NCI-H446 treated with DMSO at 0.1 percent for 48 hours (cell line): ENCODE data around the gene CBR4.

ENCODE experiments used
- DNase-seq: peaks from one replicate; lab custom pipeline; 2025; lab: John Stamatoyannopoulos, UW

CBR4 gene

GRCh38 chr4:169033660-169034059 lies 23.6 kb upstream of the CBR4 start:
- no peak for DNase-seq

- no peak for DNase-seq
These were observed 23.0 kb upstream of the CBR4 start for GRCh38 chr4:169032883-169033645.

- no peak for DNase-seq
These were observed 22.1 kb upstream of the CBR4 start for GRCh38 chr4:169032194-169032593.

GRCh38 chr4:169031392-169031791 lies 21.3 kb upstream of the CBR4 start:
- no peak for DNase-seq

- no peak for DNase-seq
These were observed 20.5 kb upstream of the CBR4 start for GRCh38 chr4:169030562-169030982.

- DNase-seq = no peak
These were observed 19.9 kb upstream of the CBR4 start for GRCh38 chr4:169029947-169030346.

GRCh38 chr4:169027663-169028062 lies 17.6 kb upstream of the CBR4 start:
- no peak for DNase-seq

GRCh38 chr4:169025184-169025583 lies 15.1 kb upstream of the CBR4 start:
- no peak for DNase-seq

- DNase-seq = peak; percentile 32
These were observed 14.7 kb upstream of the CBR4 start for GRCh38 chr4:169024762-169025161.

- no peak for DNase-seq
These were observed 8.4 kb upstream of the CBR4 start for GRCh38 chr4:169018406-169018805.

- DNase-seq = no peak
These were observed 7.9 kb upstream of the CBR4 start for GRCh38 chr4:169017971-169018370.

- no peak for DNase-seq
These were observed 5.2 kb upstream of the CBR4 start for GRCh38 chr4:169015186-169015623.

- no peak for DNase-seq
These were observed 4.5 kb upstream of the CBR4 start for GRCh38 chr4:169014586-169014985.

- DNase-seq = no peak
These were observed 3.3 kb upstream of the CBR4 start for GRCh38 chr4:169013396-169013795.

- DNase-seq = no peak
These were observed 2.0 kb upstream of the CBR4 start for GRCh38 chr4:169012049-169012448.

GRCh38 chr4:169009286-169010124 lies 550 bp downstream of the CBR4 start:
- no peak for DNase-seq

GRCh38 chr4:169005453-169006099 lies 4.5 kb downstream of the CBR4 start:
- DNase-seq = no peak

GRCh38 chr4:169000315-169000714 lies 9.7 kb downstream of the CBR4 start:
- DNase-seq = no peak

GRCh38 chr4:168999809-169000208 lies 10.2 kb downstream of the CBR4 start:
- no peak for DNase-seq

- no peak for DNase-seq
These were observed 11.5 kb downstream of the CBR4 start for GRCh38 chr4:168998596-168998995.

GRCh38 chr4:168995537-168996295 lies 14.3 kb downstream of the CBR4 start:
- no peak for DNase-seq

- no peak for DNase-seq
These were observed 15.1 kb downstream of the CBR4 start for GRCh38 chr4:168994958-168995357.
